NCI-H1436 (cell line): ENCODE measurements around the gene ARMH1.

Source experiments
- DNase-seq: peaks from one replicate; lab custom pipeline; 2025; lab: John Stamatoyannopoulos, UW

Gene ARMH1

DNA sequence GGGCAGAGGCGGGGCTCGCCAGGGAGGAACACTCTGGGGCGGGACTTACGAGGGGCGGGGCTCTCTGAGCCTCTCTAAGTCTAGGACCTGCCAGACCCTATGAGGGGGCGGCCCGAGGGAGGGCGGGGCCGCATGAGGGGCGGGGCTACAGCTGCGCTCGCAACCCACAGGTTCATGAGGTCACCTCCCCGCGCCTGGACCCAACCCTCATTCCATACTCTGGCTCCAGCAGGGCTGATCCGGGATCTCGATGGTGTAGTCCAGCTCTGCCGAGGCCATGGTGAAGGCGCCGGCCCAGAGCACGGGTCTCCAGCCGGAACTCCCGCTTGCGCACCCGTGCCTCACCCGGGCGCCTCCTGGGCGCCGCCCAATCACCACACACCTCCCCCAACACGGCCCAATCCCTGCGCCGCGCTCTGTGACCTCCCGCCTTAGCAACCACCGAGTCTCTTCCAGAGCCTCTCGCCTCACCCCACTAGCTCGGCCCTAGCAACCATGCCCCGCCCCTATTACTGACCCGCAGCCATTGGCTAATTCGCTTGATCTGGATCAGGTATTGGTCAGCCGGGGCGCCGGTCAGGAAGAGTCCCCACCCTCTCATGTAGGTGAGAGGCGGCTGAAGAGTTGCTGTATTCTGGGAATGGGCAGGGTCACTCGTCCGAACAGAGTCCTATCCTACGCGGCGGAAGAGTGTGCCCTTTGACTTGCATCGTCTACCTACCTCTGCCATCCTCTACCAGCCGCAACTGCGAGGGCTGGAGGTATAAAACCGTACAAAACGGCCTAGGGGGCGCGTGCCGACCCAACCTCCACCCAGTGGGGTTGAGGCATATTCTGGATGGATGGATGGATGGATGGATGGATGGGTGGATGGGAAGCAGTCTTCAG is at the start of gene ARMH1, which contains the start of gene TMEM53:
TSS of gene ARMH1 (plus strand) at position 602 of the 888 bp plus-strand sequence. CDS start 14,984 bp downstream, outside the sequence.
TSS of gene TMEM53 (minus strand) at position 369 of the 888 bp plus-strand sequence. CDS start at position 279, 90 bp downstream.
- DNase-seq = peak; percentile 99

DNA sequence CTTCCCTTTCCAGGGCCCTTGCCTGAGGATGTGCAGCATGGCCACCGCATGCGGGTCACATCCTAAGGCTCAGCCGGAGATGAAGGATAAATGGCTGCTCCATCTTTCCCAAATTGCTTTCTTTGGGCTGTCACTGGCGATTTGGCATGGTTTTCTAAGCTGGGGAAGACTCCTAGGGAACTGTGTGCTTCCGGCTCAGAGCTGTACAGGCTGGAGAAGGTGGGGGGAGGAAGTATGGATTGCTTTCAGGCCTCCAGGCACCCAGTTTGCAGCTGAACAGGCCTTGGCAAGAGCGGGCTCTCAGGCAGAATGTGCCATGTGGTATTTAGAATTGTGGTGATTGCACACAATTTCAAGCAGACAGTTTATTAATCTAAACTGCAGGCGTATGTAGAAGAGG is 49.2 kb upstream of the ARMH1 start:
- DNase-seq = no peak

DNA sequence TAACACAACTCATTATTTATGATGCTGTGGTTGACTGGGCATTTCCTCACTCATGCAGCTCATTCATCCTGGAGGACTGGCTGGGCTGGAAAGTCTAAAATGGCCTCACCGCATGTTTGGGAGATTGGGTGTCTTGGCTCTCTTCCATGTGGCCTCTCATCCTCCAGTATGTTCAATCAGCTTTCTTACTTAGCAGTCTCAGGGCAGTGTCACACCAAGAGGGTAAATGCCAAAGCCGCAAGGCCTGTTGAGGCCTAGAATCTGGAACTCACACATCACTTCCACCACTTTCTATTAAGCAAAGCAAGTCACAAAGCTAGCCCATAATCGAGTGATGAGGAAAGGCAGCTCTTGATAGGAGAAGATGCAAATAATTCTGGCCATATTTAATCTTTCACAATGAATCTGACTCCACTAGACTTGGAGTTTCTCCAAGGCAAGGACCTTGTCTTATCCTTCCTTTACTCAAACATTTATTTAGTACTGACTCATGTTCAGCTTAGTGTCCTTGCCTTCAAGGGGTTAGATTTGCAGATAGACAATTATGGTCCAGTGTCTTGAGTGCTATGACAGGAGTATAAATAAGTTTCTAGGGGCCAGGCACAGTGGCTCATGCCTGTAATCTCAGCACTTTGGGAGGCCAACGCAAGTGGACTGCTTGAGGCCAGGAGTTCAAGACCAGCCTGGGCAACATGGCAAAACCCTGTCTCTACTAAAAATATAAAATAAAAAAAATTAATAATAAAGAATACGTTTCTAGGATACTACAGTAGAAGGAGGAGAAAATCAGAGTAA is 45.4 kb upstream of the ARMH1 start:
- DNase-seq = no peak

DNA sequence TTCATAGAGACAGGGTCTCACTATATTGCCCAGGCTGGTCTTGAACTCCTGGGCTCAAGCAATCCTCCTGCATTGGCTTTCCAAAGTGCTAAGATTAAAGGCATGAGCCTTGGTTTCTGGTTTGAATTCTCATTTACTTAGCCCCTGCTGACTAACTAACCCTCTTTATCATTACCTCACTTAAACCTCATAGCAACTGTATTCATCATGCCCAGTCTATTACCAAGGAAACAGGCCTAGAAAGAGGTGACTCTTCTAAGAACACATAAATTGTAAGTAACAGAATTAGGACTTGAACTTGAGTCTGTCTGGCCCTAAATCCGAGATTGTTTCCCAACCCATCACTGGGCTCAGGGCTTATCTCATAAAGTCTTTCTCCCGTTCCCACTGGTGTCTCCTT is 44.4 kb upstream of the ARMH1 start:
- no peak for DNase-seq

GRCh38 chr1:44631333-44631646 is 43.2 kb upstream of the ARMH1 start:
- DNase-seq = no peak

GRCh38 chr1:44631647-44632539 is 42.6 kb upstream of the ARMH1 start:
- peak; percentile 74 for DNase-seq

DNA sequence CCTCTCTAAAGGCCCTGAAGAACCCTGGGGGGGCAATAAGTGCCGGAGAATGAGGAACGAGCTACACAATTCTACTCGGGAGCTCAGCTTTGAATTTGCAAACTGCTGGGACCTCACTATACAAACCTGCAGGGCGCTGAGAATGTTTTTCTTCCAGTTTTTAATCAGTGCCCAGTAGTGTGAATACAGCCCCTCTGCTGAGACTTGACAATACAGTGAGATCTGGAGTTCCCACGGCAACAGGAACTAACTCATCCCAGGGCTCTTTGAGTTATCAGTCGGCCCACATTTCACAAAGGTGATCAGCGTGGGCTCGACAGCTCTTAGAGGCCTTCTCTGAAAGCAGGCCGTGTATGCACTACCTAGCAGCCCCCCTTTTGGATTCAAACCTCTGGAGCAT is 41.9 kb upstream of the ARMH1 start:
- DNase-seq = no peak

- DNase-seq = no peak
Measured at GRCh38 chr1:44634606-44635189, 39.8 kb upstream of the ARMH1 start.

- no peak for DNase-seq
Measured at GRCh38 chr1:44635439-44635838, 39.1 kb upstream of the ARMH1 start.

- no peak for DNase-seq
Measured at GRCh38 chr1:44636083-44636687, 38.3 kb upstream of the ARMH1 start.

DNA sequence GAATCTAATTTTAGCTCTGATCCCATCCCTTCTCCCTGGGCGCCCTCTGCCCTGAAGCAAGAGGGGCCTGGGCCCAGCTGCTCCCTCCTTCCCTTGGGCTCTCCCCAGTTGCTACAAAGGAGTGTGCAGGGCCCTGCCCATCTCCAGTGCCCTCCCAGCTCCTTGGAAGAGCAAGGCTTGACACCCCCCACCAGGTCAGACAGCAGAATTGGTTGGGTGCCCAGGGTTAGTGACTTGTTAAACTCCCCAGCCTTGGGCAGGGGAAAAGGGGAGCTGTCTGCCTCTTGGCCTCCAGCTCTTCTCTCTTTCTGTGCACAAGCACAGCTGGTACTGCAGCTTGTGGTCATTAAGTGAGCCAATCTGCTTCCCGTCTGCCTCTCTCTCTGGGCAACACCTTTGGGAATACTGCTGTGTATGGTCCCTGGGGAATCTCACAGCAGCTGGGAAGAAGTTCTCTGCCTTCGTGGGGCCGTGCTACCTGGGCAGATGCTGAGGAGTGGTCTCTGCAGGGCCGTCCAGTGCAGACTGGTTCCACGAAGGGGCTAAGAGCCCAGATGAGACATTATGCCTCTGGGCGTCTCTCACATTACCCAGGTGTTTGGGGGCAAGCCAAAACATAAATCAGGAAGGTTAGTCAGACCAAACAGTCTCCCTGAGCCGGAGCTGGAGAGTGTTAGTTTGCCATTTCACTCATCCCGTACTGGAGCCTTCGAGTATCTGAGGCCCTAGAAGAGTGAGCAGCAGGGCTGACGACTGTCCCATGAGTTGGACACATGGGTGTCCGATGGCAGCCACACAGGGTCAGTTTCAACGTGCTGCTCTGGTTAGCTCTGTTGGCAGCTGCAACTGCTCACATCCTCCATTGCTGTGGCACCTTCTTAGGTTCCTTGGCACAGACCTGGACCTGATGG is 37.6 kb upstream of the ARMH1 start:
- DNase-seq = no peak

DNA sequence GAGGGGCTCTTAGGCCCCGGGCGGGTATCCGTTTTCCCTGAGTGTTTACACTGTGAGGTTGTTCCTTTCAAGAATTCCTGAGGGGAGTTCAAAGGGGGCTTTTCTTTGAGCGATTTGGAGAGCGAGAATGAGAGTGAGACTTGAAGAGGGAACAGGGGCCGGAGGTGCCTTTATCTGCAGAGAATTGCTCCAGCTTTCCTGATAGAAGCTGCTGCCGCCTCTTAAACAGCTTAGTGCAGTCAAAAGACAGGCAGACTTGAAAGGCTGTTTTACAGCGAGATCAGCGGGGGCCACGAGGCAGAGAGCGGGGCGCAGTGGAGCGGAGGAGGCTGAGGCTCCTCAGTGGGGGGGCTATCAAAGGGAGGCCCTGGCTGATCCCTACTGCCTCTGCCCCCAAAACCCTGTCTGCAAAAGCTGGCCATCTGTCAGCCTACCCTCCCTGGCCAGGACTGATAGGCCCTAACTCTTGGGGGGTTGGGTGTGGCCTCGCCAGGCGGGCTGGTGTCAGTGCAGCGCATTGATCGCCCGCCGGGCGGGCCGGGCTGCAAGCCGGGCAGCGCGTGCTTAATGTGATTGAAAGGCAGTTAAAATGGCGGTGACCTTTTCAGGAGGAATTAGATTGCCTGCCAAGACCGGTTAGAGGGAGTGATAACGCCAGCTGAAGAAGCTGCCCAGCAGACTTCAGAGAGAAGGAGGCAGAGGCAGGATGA is 36.7 kb upstream of the ARMH1 start:
- DNase-seq = no peak

- peak; percentile 50 for DNase-seq
Measured at GRCh38 chr1:44640200-44640853, 34.2 kb upstream of the ARMH1 start.

GRCh38 chr1:44641126-44642102 is 33.1 kb upstream of the ARMH1 start:
- no peak for DNase-seq

- DNase-seq = no peak
Measured at GRCh38 chr1:44642255-44642654, 32.3 kb upstream of the ARMH1 start.

- DNase-seq = no peak
Measured at GRCh38 chr1:44642925-44643324, 31.6 kb upstream of the ARMH1 start.

GRCh38 chr1:44643721-44644334 is 30.7 kb upstream of the ARMH1 start:
- DNase-seq = no peak
